GM19324 (cell line): ENCODE measurements around the gene GPER1.
"Not testable (repeated sequence)": the region's sequence is repeated elsewhere in the genome, so short reads cannot be mapped to it uniquely, and the experiment has no call there.

Source experiments
- ATAC-seq: cut with Tn5 transposase; IDR thresholded peaks from one replicate; pipeline ENCODE4 v1.9.1; 2021; ENCODE audit warnings: mild to moderate bottlenecking, moderate library complexity; ENCODE audit not compliant: unreplicated experiment, low FRiP score

The GPER1 gene

DNA sequence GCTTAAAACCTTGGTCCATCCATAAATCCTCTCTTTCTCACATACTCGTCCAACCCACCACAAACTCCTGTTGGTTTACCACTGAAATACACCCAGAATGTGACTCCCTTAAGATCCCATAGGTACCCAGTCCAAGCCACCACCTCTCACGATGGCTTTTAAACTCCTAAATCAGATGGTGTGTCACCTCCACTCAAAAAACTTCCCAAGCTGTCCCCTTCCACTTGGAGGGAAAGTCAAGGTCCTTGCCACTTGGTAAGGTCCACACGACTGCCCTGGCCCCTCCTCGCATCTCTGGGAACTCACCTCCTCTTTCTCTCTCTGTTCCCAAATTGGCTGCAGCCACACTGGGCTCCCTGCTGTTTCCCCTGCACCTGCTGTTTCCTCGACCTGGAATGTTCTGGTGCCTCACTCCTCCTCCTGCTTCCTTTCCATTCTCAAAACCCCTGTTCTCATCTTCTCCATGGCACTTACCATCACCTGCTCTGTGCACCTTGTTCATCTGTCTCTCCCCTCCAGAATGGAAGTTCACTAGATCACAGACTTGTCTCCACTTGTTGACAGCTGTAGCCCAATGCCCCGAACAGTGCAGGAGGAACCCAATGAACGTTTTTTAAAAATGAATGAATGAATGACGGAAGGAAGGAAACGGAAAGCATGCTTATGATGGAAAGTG, 49.1 kb downstream of the GPER1 start:
- no peak for ATAC-seq

- ATAC-seq, result peak; percentile 89
These were observed 49.7 kb downstream of the GPER1 start for GRCh38 chr7:1137517-1138167.

DNA sequence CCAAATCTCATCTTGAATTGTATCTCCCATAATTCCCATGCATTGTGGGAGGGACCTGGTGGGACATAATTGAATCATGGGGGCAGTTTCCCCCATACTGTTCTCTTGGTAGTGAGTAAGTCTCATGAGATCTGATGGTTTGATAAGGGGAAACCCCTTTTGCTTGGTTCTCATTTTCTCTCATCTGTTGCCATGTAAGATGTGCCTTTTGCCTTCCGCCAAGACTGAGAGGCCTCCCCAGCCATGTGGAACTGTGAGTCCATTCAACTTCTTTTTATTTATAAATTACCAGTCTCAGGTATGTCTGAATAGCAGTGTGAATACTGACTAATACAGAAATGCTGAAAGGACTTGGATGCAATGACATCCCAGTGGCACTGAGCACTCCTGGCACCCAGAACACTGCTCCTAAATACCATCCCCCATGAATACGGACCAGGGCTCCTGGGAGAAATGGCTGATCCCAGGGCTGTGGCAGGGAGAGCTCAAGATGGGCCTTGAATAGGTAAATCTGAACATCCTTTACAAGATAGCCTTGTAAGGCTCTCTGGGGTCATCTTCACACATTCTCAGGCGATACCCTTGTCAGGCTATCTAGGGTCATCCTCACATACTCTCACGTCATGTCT, 52.7 kb downstream of the GPER1 start:
- ATAC-seq, result no peak

DNA sequence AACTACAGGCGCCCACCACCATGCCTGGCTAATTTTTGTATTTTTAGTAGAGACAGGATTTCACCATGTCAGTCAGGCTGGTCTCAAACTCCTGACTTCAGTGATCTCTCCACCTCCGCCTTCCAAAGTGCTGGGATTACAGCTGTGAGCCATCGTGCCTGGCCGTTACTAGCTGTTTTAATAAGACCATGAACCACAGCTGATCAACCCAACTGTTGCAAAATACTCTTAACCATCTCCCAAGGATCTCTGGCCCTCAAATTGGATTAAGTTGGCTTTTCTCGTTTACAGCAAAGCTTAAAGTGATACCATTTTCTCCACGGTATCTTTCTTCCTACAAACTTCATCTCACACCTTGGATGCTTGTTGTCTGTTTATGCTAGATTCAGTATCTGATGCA, 53.7 kb downstream of the GPER1 start:
- ATAC-seq, result no peak

DNA sequence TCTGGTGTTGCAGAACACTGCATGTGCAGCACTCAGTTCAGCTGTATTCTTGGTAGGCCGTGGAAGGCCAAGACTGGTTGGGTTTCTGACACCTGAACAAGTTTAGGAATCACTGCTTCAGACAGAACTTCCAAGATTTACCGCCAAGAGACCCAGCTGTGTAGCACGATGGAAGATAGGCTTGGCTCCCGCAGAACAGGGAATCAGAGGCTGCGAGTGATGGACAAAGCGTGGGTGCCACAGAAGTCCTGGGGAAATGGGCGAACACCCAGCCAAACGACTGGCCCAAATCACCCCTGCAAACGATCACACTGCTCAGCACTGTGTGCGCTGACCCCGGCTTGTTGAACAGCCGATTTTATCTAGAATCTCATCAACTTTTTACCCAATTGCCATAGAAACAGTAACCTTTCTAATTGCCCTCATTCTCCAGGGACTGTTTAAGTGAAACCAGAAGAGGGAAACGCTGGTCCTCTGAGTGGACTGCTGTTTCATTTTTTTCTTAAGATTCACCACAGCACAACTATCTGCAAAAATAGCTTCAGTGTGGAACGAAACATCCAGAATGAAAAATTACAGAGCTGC, 54.2 kb downstream of the GPER1 start:
- ATAC-seq, result no peak

DNA sequence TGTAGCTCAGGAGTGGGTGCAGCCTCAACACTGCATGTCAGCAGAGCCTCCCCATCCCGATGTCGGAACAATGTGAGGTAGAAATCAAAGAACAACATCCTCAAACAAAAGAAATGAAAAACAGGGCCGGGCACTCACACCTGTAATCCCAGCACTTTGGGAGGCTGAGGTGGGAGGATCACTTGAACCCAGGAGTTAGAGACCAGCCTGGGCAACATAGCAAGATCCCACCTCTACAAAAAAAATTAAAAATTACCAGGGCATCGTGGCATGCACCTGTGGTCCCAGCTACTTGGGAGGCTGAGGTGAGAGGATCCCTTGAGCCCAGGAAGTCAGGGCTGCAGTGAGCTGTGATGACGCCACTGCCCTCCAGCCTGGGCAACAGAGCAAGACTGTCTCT, 55.1 kb downstream of the GPER1 start:
- not testable (repeated sequence) for ATAC-seq
